H9 (cell line): ENCODE results near the gene AHDC1. TPM values are rescaled to one million over a fixed set of nuclear protein-coding genes. Genes with fewer than 3 reads are reported as not detected.

ENCODE experiments used
- DNase-seq: peaks from one replicate; pipeline ENCODE4 v3.0.0-alpha.2; 2017
- H2AFZ ChIP-seq: one replicate; pipeline ENCODE4 v1.6.1; 2013; ENCODE audit warnings: mild to moderate bottlenecking, low read length, control low read depth, moderate library complexity
- H2AK5ac ChIP-seq: 2 replicates; pipeline ENCODE4 v1.6.1; 2013; ENCODE audit warnings: low read length, control low read depth, mixed read lengths; ENCODE audit not compliant: insufficient read length
- H2BK120ac ChIP-seq: one replicate; pipeline ENCODE4 v1.6.1; 2013; ENCODE audit warnings: low read depth, mild to moderate bottlenecking, low read length, control low read depth, inconsistent platforms; ENCODE audit not compliant: poor library complexity, severe bottlenecking
- H2BK12ac ChIP-seq: 2 replicates; pipeline ENCODE4 v1.6.1; 2013; ENCODE audit warnings: low read length, control low read depth, mixed read lengths, low read depth; ENCODE audit not compliant: insufficient read length
- H2BK15ac ChIP-seq: 2 replicates; pipeline ENCODE4 v1.6.1; 2013; ENCODE audit warnings: low read depth, low read length, control low read depth
- H2BK20ac ChIP-seq: one replicate; pipeline ENCODE4 v1.6.1; 2013; ENCODE audit warnings: low read depth, mild to moderate bottlenecking, low read length, control low read depth, inconsistent platforms; ENCODE audit not compliant: poor library complexity, severe bottlenecking
- H2BK5ac ChIP-seq: 2 replicates; pipeline ENCODE4 v1.6.1; 2013; ENCODE audit warnings: low read length, control low read depth, mixed read lengths; ENCODE audit not compliant: insufficient read length
- H3K14ac ChIP-seq: 2 replicates; pipeline ENCODE4 v1.6.1; 2013; ENCODE audit warnings: low read length, control low read depth; ENCODE audit not compliant: insufficient read depth
- H3K18ac ChIP-seq: 2 replicates; pipeline ENCODE4 v1.6.1; 2013; ENCODE audit warnings: low read depth, mild to moderate bottlenecking, mixed read lengths, low read length, control low read depth; ENCODE audit not compliant: insufficient read length
- H3K23ac ChIP-seq: 2 replicates; pipeline ENCODE4 v1.6.1; 2013; ENCODE audit warnings: low read length, control low read depth, mixed read lengths, low read depth; ENCODE audit not compliant: insufficient read length
- H3K23me2 ChIP-seq: 2 replicates; pipeline ENCODE4 v1.6.1; 2013; ENCODE audit warnings: low read depth, mild to moderate bottlenecking, mixed read lengths, low read length, control low read depth; ENCODE audit not compliant: insufficient read length, poor library complexity, severe bottlenecking
- H3K27ac ChIP-seq: 2 replicates; pipeline ENCODE4 v1.5.1; 2013; ENCODE audit warnings: low read length, control low read depth, mixed read lengths, low read depth; ENCODE audit not compliant: insufficient read length
- H3K27me3 ChIP-seq: 2 replicates; pipeline ENCODE4 v1.6.1; 2013; ENCODE audit warnings: low read length, control low read depth, inconsistent platforms; ENCODE audit not compliant: insufficient read depth
- H3K4ac ChIP-seq: 2 replicates; pipeline ENCODE4 v1.6.1; 2013; ENCODE audit warnings: low read depth, mild to moderate bottlenecking, control low read depth, inconsistent platforms, low read length, moderate library complexity
- H3K4me1 ChIP-seq: 2 replicates; pipeline ENCODE4 v1.6.1; 2013; ENCODE audit warnings: low read length, control low read depth, inconsistent platforms; ENCODE audit not compliant: insufficient read depth
- H3K4me2 ChIP-seq: 2 replicates; pipeline ENCODE4 v1.6.1; 2013; ENCODE audit warnings: low read length, control low read depth, mixed read lengths; ENCODE audit not compliant: insufficient read length, insufficient read depth
- H3K56ac ChIP-seq: 2 replicates; pipeline ENCODE4 v1.6.1; 2013; ENCODE audit warnings: low read depth, mild to moderate bottlenecking, mixed read lengths, low read length, control low read depth; ENCODE audit not compliant: insufficient read length
- H3K79me1 ChIP-seq: 2 replicates; pipeline ENCODE4 v1.6.1; 2013; ENCODE audit warnings: low read depth, mild to moderate bottlenecking, moderate library complexity, low read length, control low read depth, inconsistent platforms; ENCODE audit not compliant: insufficient read depth, poor library complexity, severe bottlenecking
- H3K79me2 ChIP-seq: 2 replicates; pipeline ENCODE4 v1.6.1; 2013; ENCODE audit warnings: low read length, control low read depth, inconsistent platforms; ENCODE audit not compliant: insufficient read depth
- H3K9ac ChIP-seq: 2 replicates; pipeline ENCODE4 v1.6.1; 2013; ENCODE audit warnings: low read length, control low read depth, mixed read lengths; ENCODE audit not compliant: insufficient read length; ENCODE audit errors: extremely low read depth
- H3K9me3 ChIP-seq: one replicate; pipeline ENCODE4 v1.6.1; 2013; ENCODE audit warnings: low read depth, low read length, inconsistent platforms; ENCODE audit not compliant: control insufficient read depth
- H3T11ph ChIP-seq: one replicate; pipeline ENCODE4 v1.6.1; 2013; ENCODE audit warnings: mild to moderate bottlenecking, low read length, control low read depth, inconsistent platforms
- H4K20me1 ChIP-seq: one replicate; pipeline ENCODE4 v1.6.1; 2013; ENCODE audit not compliant: control insufficient read depth, insufficient read length, insufficient read depth
- H4K5ac ChIP-seq: 2 replicates; pipeline ENCODE4 v1.6.1; 2013; ENCODE audit warnings: low read depth, mild to moderate bottlenecking, mixed read lengths, low read length, control low read depth; ENCODE audit not compliant: insufficient read length
- H4K8ac ChIP-seq: replicated peaks from 2 replicates; pipeline ENCODE4 v1.6.1; 2013; ENCODE audit warnings: low read length, control low read depth, mixed read lengths, low read depth; ENCODE audit not compliant: insufficient read length
- H4K91ac ChIP-seq: 2 replicates; pipeline ENCODE4 v1.6.1; 2013; ENCODE audit warnings: low read depth, mild to moderate bottlenecking, moderate library complexity, mixed read lengths, low read length, control low read depth; ENCODE audit not compliant: insufficient read length
- H3K27ac Mint-ChIP-seq, 3 experiments: 2 replicates in 2 of 3; 3 replicates in 1 of 3; pipeline ENCODE4 v1.8.0; 2020 to 2021; ENCODE audit warnings: mixed read lengths in 3 of 3, mild to moderate bottlenecking in 1 of 3, moderate library complexity in 1 of 3
- H3K27me3 Mint-ChIP-seq: 2 replicates; pipeline ENCODE4 v1.8.0; 2021; ENCODE audit warnings: low read depth, mild to moderate bottlenecking, moderate library complexity, mixed read lengths
- H3K36me3 Mint-ChIP-seq, 3 experiments: 2 replicates in 2 of 3; 3 replicates in 1 of 3; pipeline ENCODE4 v1.8.0; 2020 to 2021; ENCODE audit warnings: low read depth in 3 of 3, mixed read lengths in 3 of 3; ENCODE audit not compliant: insufficient read depth in 1 of 3
- H3K4me1 Mint-ChIP-seq, 2 experiments: 2 replicates each; pipeline ENCODE4 v1.8.0; 2020; ENCODE audit warnings: mixed read lengths in 2 of 2
- H3K4me3 Mint-ChIP-seq, 2 experiments: 2 replicates in 1 of 2; 3 replicates in 1 of 2; pipeline ENCODE4 v1.8.0; 2020 to 2021; ENCODE audit warnings: mild to moderate bottlenecking in 2 of 2, mixed read lengths in 2 of 2, moderate library complexity in 1 of 2
- H3K9me3 Mint-ChIP-seq, 2 experiments: 2 replicates in 1 of 2; 3 replicates in 1 of 2; pipeline ENCODE4 v1.8.0; 2020; ENCODE audit warnings: mild to moderate bottlenecking in 2 of 2, mixed read lengths in 2 of 2, moderate library complexity in 1 of 2
- WGBS: extraction: QIAGEN DNeasy Blood & Tissue Kit; methylation state at CpG from one replicate; pipeline ENCODE4 v1.1.7; 2013; ENCODE audit warnings: missing lambda C conversion rate, low lambda C conversion rate, mixed read lengths; ENCODE audit not compliant: insufficient read length; ENCODE audit errors: extremely low coverage; 5-methylcytosine and 5-hydroxymethylcytosine counted together
- total RNA-seq: library from RNA; stranded (reverse); gene quantifications from 2 replicates; pipeline ENCODE4 v1.2.1, GENCODE V29; 2021
- TF ChIP-seq, protein P1 (sequence below): fragments of 200-600 bp; sonication (generic); conservative IDR thresholded peaks from 3 replicates; pipeline ENCODE4 v1.8.0; 2021; ENCODE audit warnings: antibody characterized with exemption, mild to moderate bottlenecking

The AHDC1 gene
- total RNA-seq, 1 experiment from 2014 or later, result 29.4 TPM

DNA sequence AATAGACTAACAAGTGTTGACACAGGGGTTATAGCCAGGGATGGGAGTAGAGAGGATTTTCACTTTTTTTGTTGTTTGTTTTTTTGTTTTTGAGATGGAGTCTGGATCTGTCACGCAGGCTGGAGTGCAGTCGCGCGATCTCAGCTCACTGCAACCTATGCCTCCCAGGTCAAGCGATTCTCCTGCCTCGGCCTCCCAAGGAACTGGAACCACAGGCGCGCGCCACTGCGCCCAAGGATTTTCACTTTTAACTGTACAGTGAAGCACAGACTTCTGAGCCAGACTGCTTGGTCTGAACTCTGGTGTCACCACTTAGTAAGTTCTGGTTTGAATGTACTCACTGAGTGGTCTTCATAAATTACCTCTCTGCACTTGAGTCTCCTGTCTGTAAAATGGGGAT, 73.8 kb downstream of the AHDC1 start:
- Mint-ChIP-seq H3K4me3 (no peak overlapping the region), H3K27me3 (peaks cover 6% of the 10 kb centered on the region; the same call in 1 of the 2 replicates), H3K9me3 (no peaks in the 10 kb centered on the region; a peak in 1 of 5 replicates), H3K27ac (0 out of 7 replicates have a peak overlapping the region, but pooled peaks of 1 of the 3 experiments have one; percentile 47), H3K36me3 (peaks cover 11 to 17% (median 16%) of the 10 kb centered on the region in 3 experiments), H3K4me1 (peaks cover 40 to 60% of the 10 kb centered on the region in 2 experiments)
- peaks cover 9% of the 10 kb centered on the region for H3K23me2 ChIP-seq
- H3K79me2 ChIP-seq, result no peaks in the 10 kb centered on the region
- no peak overlapping the region for H2AFZ ChIP-seq
- H3K4ac ChIP-seq, result no peak overlapping the region
- no peaks in the 10 kb centered on the region for H3K27me3 ChIP-seq
- DNase-seq, result no peak
- TF ChIP-seq, protein P1, sequence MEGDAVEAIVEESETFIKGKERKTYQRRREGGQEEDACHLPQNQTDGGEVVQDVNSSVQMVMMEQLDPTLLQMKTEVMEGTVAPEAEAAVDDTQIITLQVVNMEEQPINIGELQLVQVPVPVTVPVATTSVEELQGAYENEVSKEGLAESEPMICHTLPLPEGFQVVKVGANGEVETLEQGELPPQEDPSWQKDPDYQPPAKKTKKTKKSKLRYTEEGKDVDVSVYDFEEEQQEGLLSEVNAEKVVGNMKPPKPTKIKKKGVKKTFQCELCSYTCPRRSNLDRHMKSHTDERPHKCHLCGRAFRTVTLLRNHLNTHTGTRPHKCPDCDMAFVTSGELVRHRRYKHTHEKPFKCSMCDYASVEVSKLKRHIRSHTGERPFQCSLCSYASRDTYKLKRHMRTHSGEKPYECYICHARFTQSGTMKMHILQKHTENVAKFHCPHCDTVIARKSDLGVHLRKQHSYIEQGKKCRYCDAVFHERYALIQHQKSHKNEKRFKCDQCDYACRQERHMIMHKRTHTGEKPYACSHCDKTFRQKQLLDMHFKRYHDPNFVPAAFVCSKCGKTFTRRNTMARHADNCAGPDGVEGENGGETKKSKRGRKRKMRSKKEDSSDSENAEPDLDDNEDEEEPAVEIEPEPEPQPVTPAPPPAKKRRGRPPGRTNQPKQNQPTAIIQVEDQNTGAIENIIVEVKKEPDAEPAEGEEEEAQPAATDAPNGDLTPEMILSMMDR, result no peak
- no peak overlapping the region for H3K23ac ChIP-seq
- no peaks in the 10 kb centered on the region for H3K79me1 ChIP-seq
- no peak overlapping the region for H4K5ac ChIP-seq
- no peak overlapping the region for H3K4me2 ChIP-seq
- no peak overlapping the region for H2BK12ac ChIP-seq
- no peak overlapping the region for H2BK5ac ChIP-seq
- no CpG with 5 or more reads among the region's 10 CpGs for WGBS
- H3K14ac ChIP-seq, result no peak overlapping the region
- H3K27ac ChIP-seq, result no peak overlapping the region
- H2BK15ac ChIP-seq, result no peak overlapping the region
- no peak overlapping the region for H2AK5ac ChIP-seq
- H3K9ac ChIP-seq, result no peak overlapping the region
- H4K20me1 ChIP-seq, result no peaks in the 10 kb centered on the region
- no peaks in the 10 kb centered on the region for H3K9me3 ChIP-seq
- H2BK20ac ChIP-seq, result no peak overlapping the region
- no peak overlapping the region for H4K8ac ChIP-seq
- H3T11ph ChIP-seq, result no peak overlapping the region
- H3K18ac ChIP-seq, result no peak overlapping the region
- no peak overlapping the region for H3K56ac ChIP-seq
- no peak overlapping the region for H4K91ac ChIP-seq
- peaks cover 8% of the 10 kb centered on the region for H3K4me1 ChIP-seq
- no peak overlapping the region for H2BK120ac ChIP-seq
